Mucosa of stomach (tissue), 1 donor: ENCODE measurements around the gene SIRT7.
"Not testable (repeated sequence)": the region's sequence is repeated elsewhere in the genome, so short reads cannot be mapped to it uniquely, and the experiment has no call there.

Source experiments
- H3K27me3 ChIP-seq: one replicate; pipeline ENCODE4 v1.7.0; 2013; ENCODE audit warnings: mild to moderate bottlenecking, low read length; ENCODE audit not compliant: control insufficient read depth, insufficient read depth
- H3K36me3 ChIP-seq: one replicate; pipeline ENCODE4 v1.7.0; 2013; ENCODE audit warnings: low read length; ENCODE audit not compliant: control insufficient read depth, insufficient read depth
- H3K4me1 ChIP-seq: one replicate; pipeline ENCODE4 v1.7.0; 2013; ENCODE audit warnings: mild to moderate bottlenecking, low read length; ENCODE audit not compliant: control insufficient read depth, insufficient read depth
- H3K4me3 ChIP-seq: one replicate; pipeline ENCODE4 v1.7.0; 2013; ENCODE audit warnings: low read length
- H3K9ac ChIP-seq: one replicate; pipeline ENCODE4 v1.7.0; 2013; ENCODE audit warnings: mild to moderate bottlenecking, low read length, moderate library complexity
- H3K9me3 ChIP-seq: one replicate; pipeline ENCODE4 v1.7.0; 2013; ENCODE audit warnings: mild to moderate bottlenecking, low read length, moderate library complexity; ENCODE audit not compliant: control insufficient read depth
- donor health status: Pancreatic carcinoma.

The SIRT7 gene

GRCh38 chr17:81918333-81918669 is 325 bp upstream of the SIRT7 start:
- not testable (repeated sequence) for H3K27me3 ChIP-seq, H3K9me3 ChIP-seq, H3K4me3 ChIP-seq
- H3K36me3 ChIP-seq, result peaks cover 35% of the 10 kb centered on the region
- peak overlapping the region; percentile 31 for H3K9ac ChIP-seq
- peaks cover 65% of the 10 kb centered on the region for H3K4me1 ChIP-seq

- H3K9ac ChIP-seq, result peak overlapping the region; percentile 63
- H3K36me3 ChIP-seq, result peaks cover 36% of the 10 kb centered on the region
Observed at GRCh38 chr17:81916234-81917001, 1.6 kb downstream of the SIRT7 start.

GRCh38 chr17:81915331-81915730 is 2.6 kb downstream of the SIRT7 start:
- Histone ChIP-seq H3K4me1 (peaks cover 62% of the 10 kb centered on the region), H3K27me3 (no peaks in the 10 kb centered on the region), H3K9ac (no peak overlapping the region), H3K4me3 (no peak overlapping the region), H3K9me3 (no peaks in the 10 kb centered on the region), H3K36me3 (peaks cover 31% of the 10 kb centered on the region)

More at GRCh38 chr17:81916234-81917001, 1.6 kb downstream of the SIRT7 start:
- H3K27me3 ChIP-seq, result no peaks in the 10 kb centered on the region
- H3K9me3 ChIP-seq, result no peaks in the 10 kb centered on the region
- H3K4me3 ChIP-seq, result peak overlapping the region; percentile 28
- peaks cover 68% of the 10 kb centered on the region for H3K4me1 ChIP-seq

GRCh38 chr17:81914103-81914850 is 3.7 kb downstream of the SIRT7 start:
- H3K4me3 ChIP-seq, result no peak overlapping the region
- no peaks in the 10 kb centered on the region for H3K27me3 ChIP-seq
- peaks cover 62% of the 10 kb centered on the region for H3K4me1 ChIP-seq
- H3K36me3 ChIP-seq, result peaks cover 27% of the 10 kb centered on the region
- H3K9me3 ChIP-seq, result no peaks in the 10 kb centered on the region
- H3K9ac ChIP-seq, result no peak overlapping the region

- H3K27me3 ChIP-seq, result no peaks in the 10 kb centered on the region
- peaks cover 27% of the 10 kb centered on the region for H3K36me3 ChIP-seq
- no peaks in the 10 kb centered on the region for H3K9me3 ChIP-seq
- H3K9ac ChIP-seq, result no peak overlapping the region
- peaks cover 58% of the 10 kb centered on the region for H3K4me1 ChIP-seq
- H3K4me3 ChIP-seq, result no peak overlapping the region
Observed at GRCh38 chr17:81913394-81914102, 4.4 kb downstream of the SIRT7 start.

- Histone ChIP-seq H3K9ac (no peak overlapping the region), H3K4me1 (peaks cover 53% of the 10 kb centered on the region), H3K36me3 (peaks cover 29% of the 10 kb centered on the region), H3K4me3 (no peak overlapping the region), H3K27me3 (no peaks in the 10 kb centered on the region), H3K9me3 (no peaks in the 10 kb centered on the region)
Observed at GRCh38 chr17:81912441-81913309, 5.3 kb downstream of the SIRT7 start.

GRCh38 chr17:81911969-81912368 is 6.0 kb downstream of the SIRT7 start:
- Histone ChIP-seq H3K9ac (no peak overlapping the region), H3K36me3 (peaks cover 31% of the 10 kb centered on the region), H3K4me1 (peaks cover 50% of the 10 kb centered on the region), H3K4me3 (no peak overlapping the region), H3K9me3 (no peaks in the 10 kb centered on the region), H3K27me3 (no peaks in the 10 kb centered on the region)

GRCh38 chr17:81911277-81911961 is 6.6 kb downstream of the SIRT7 start, which contains the start of gene PCYT2:
Gene PCYT2, minus strand, starts transcription at chr17:81911399. Its CDS starts 44 bp downstream, at chr17:81911355.
- peak within 1 kb of the TSS; percentile 55 for H3K4me3 ChIP-seq
- no peaks in the 10 kb centered on the region for H3K27me3 ChIP-seq
- H3K36me3 ChIP-seq, result peaks cover 31% of the 10 kb centered on the region
- H3K9me3 ChIP-seq, result no peaks in the 10 kb centered on the region
- peaks cover 45% of the 10 kb centered on the region for H3K4me1 ChIP-seq
- H3K9ac ChIP-seq, result peak within 1 kb of the TSS; percentile 67

- Histone ChIP-seq H3K36me3 (peaks cover 28% of the 10 kb centered on the region), H3K9me3 (no peaks in the 10 kb centered on the region), H3K4me1 (peaks cover 39% of the 10 kb centered on the region), H3K9ac (peak overlapping the region; percentile 67), H3K27me3 (no peaks in the 10 kb centered on the region), H3K4me3 (peak overlapping the region; percentile 55)
Observed at GRCh38 chr17:81910840-81911276, 7.1 kb downstream of the SIRT7 start.

- no peaks in the 10 kb centered on the region for H3K9me3 ChIP-seq
- peak overlapping the region; percentile 55 for H3K4me3 ChIP-seq
- peaks cover 22% of the 10 kb centered on the region for H3K36me3 ChIP-seq
- peak overlapping the region; percentile 67 for H3K9ac ChIP-seq
- H3K4me1 ChIP-seq, result peaks cover 33% of the 10 kb centered on the region
- no peaks in the 10 kb centered on the region for H3K27me3 ChIP-seq
Observed at GRCh38 chr17:81909966-81910839, 7.8 kb downstream of the SIRT7 start.
